ENCODE results near the gene PXDC1. TPM values are rescaled to one million over a fixed set of nuclear protein-coding genes. Genes with fewer than 3 reads are reported as not detected.

Gene PXDC1
- total and polyA plus RNA-seq, 4 donors, result 24.1 to 106 (median 77.6) TPM

GRCh38 chr6:3762852-3763251, 11.3 kb upstream of the PXDC1 start:
- H3K27me3 ChIP-seq (ENCODE audit: control insufficient read depth in 4 of 4, insufficient read depth in 4 of 4, low read length in 3 of 4), result no peaks in the 10 kb centered on the region
- H3K4me3 ChIP-seq (ENCODE audit: low read depth in 1 of 3, low read length in 3 of 3), result no peak overlapping the region
- DNase-seq (ENCODE audit: low spot score), result no peak
- H3K9ac ChIP-seq (ENCODE audit: low read depth in 1 of 2, low read length in 2 of 2), result no peak overlapping the region
- 45% methylated on average over 6 of the region's 6 CpGs for WGBS
- no peak overlapping the region for H3K27ac ChIP-seq (ENCODE audit: low read depth in 1 of 2, low read length in 2 of 2)
- no peaks in the 10 kb centered on the region for H3K9me3 ChIP-seq (ENCODE audit: control insufficient read depth in 4 of 4, low read length in 3 of 4)
- no peaks in the 10 kb centered on the region for H3K36me3 ChIP-seq (ENCODE audit: control insufficient read depth in 4 of 4, insufficient read depth in 3 of 4, low read depth in 1 of 4, low read length in 3 of 4)
- TF ChIP-seq SP1 (IDR thresholded peaks at IDR 0.05) (peak; percentile 43), RXRA (IDR thresholded peaks at IDR 0.05) (peak in 1 of 2 donors; percentile 27), YY1 (IDR thresholded peaks at IDR 0.05) (peak; percentile 37), JUND (IDR thresholded peaks at IDR 0.05) (no peak), HNF4A (conservative IDR thresholded peaks at IDR 0.05) (peak; percentile 49 to 57)
- peaks cover 0 to 10% (median 4%) of the 10 kb centered on the region in 4 donors for H3K4me1 ChIP-seq (ENCODE audit: control insufficient read depth in 4 of 4, insufficient read depth in 4 of 4, low read length in 3 of 4)

- Histone ChIP-seq H3K36me3 (ENCODE audit: control insufficient read depth in 4 of 4, insufficient read depth in 3 of 4, low read depth in 1 of 4, low read length in 3 of 4) (no peaks in the 10 kb centered on the region), H3K9ac (ENCODE audit: low read depth in 1 of 2, low read length in 2 of 2) (no peak overlapping the region), H3K27me3 (ENCODE audit: control insufficient read depth in 4 of 4, insufficient read depth in 4 of 4, low read length in 3 of 4) (no peaks in the 10 kb centered on the region), H3K27ac (ENCODE audit: low read depth in 1 of 2, low read length in 2 of 2) (no peak overlapping the region), H3K4me3 (ENCODE audit: low read depth in 1 of 3, low read length in 3 of 3) (no peak overlapping the region), H3K9me3 (ENCODE audit: control insufficient read depth in 4 of 4, low read length in 3 of 4) (no peaks in the 10 kb centered on the region), H3K4me1 (ENCODE audit: control insufficient read depth in 4 of 4, insufficient read depth in 4 of 4, low read length in 3 of 4) (peaks cover 0 to 10% (median 4%) of the 10 kb centered on the region in 4 donors)
- no peak for DNase-seq (ENCODE audit: low spot score)
- WGBS, result 79% methylated on average over 15 of the region's 15 CpGs
- TF ChIP-seq HNF4A (conservative IDR thresholded peaks at IDR 0.05) (no peak), JUND (IDR thresholded peaks at IDR 0.05) (no peak), TAF1 (conservative IDR thresholded peaks at IDR 0.05) (no peak), GABPA (IDR thresholded peaks at IDR 0.05 in 1 of 2, conservative IDR thresholded peaks at IDR 0.05 in 1 of 2) (no peak), CTCF (IDR thresholded peaks at IDR 0.05; ENCODE audit: low read depth, low read length, missing input control) (no peak), RXRA (IDR thresholded peaks at IDR 0.05) (no peak), FOXA1 (IDR thresholded peaks at IDR 0.05) (no peak), RAD21 (IDR thresholded peaks at IDR 0.05) (no peak), SP1 (IDR thresholded peaks at IDR 0.05) (no peak), FOXA2 (IDR thresholded peaks at IDR 0.05) (no peak), HNF4G (IDR thresholded peaks at IDR 0.05) (no peak), REST (IDR thresholded peaks at IDR 0.05) (no peak), MAX (IDR thresholded peaks at IDR 0.05) (no peak), NR2F2 (IDR thresholded peaks at IDR 0.05) (no peak), ZBTB33 (IDR thresholded peaks at IDR 0.05) (no peak), ATF3 (IDR thresholded peaks at IDR 0.05) (no peak), YY1 (IDR thresholded peaks at IDR 0.05) (no peak), EGR1 (IDR thresholded peaks at IDR 0.05; ENCODE audit: low read depth in 2 of 2) (no peak)
These were observed 10.8 kb upstream of the PXDC1 start for GRCh38 chr6:3762359-3762758.

Data from liver (tissue), 9 donors.